ENCODE data around the gene KISS1.

GRCh38 chr1:204186597-204186996 is 9.7 kb downstream of the KISS1 start:
- TF ChIP-seq, protein P1, sequence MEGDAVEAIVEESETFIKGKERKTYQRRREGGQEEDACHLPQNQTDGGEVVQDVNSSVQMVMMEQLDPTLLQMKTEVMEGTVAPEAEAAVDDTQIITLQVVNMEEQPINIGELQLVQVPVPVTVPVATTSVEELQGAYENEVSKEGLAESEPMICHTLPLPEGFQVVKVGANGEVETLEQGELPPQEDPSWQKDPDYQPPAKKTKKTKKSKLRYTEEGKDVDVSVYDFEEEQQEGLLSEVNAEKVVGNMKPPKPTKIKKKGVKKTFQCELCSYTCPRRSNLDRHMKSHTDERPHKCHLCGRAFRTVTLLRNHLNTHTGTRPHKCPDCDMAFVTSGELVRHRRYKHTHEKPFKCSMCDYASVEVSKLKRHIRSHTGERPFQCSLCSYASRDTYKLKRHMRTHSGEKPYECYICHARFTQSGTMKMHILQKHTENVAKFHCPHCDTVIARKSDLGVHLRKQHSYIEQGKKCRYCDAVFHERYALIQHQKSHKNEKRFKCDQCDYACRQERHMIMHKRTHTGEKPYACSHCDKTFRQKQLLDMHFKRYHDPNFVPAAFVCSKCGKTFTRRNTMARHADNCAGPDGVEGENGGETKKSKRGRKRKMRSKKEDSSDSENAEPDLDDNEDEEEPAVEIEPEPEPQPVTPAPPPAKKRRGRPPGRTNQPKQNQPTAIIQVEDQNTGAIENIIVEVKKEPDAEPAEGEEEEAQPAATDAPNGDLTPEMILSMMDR (IDR thresholded peaks at IDR 0.05; ENCODE audit: low read length) = no peak
- no peak for TF ChIP-seq EZH2 (optimal IDR thresholded peaks at IDR 0.05; ENCODE audit: low read depth, low read length)

All from MM.1S (cell line).